Keratinocyte (primary cell): ENCODE data around the gene MRPS7. TPM values are rescaled to one million over a fixed set of nuclear protein-coding genes. Genes with fewer than 3 reads are reported as not detected.

Experiments
- DNase-seq: peaks from one replicate; pipeline ENCODE4 v3.0.0-alpha.2; 2011; ENCODE audit warnings: low read depth, missing footprints, low spot score
- FAIRE-seq: peaks from 2 replicates; lab custom pipeline; 2011; peaks lifted over from hg19 to GRCh38; lab: Jason Lieb, UNC
- H2AFZ ChIP-seq: 2 replicates; pipeline ENCODE4 v1.6.0; 2012; ENCODE audit warnings: low read length, control low read depth, inconsistent platforms; ENCODE audit not compliant: control insufficient read depth
- H3K27ac ChIP-seq: 2 replicates; pipeline ENCODE4 v1.5.1; 2011; ENCODE audit warnings: low read length; ENCODE audit not compliant: control insufficient read depth, insufficient read depth
- H3K27me3 ChIP-seq: 3 replicates; pipeline ENCODE4 v1.6.0; 2011; ENCODE audit warnings: low read length; ENCODE audit not compliant: control insufficient read depth, insufficient read depth; ENCODE audit errors: extremely low read depth
- H3K36me3 ChIP-seq, 2 experiments: 2 replicates in 1 of 2; 3 replicates in 1 of 2; pipeline ENCODE4 v1.5.1; 2011; ENCODE audit warnings: low read length in 2 of 2, mild to moderate bottlenecking in 1 of 2; ENCODE audit not compliant: control insufficient read depth in 2 of 2, insufficient read depth in 2 of 2; ENCODE audit errors: extremely low read depth in 1 of 2
- H3K4me1 ChIP-seq: 3 replicates; pipeline ENCODE4 v1.5.1; 2011; ENCODE audit warnings: low read length; ENCODE audit not compliant: control insufficient read depth, insufficient read depth; ENCODE audit errors: extremely low read depth
- H3K4me2 ChIP-seq: 3 replicates; pipeline ENCODE4 v1.6.0; 2011; ENCODE audit warnings: low read depth, low read length; ENCODE audit not compliant: control insufficient read depth, insufficient read depth; ENCODE audit errors: extremely low read depth
- H3K4me3 ChIP-seq, 3 experiments: fragments of 200-600 bp in 1 of 3; sonication (generic) in 1 of 3; 2 replicates in 2 of 3; 3 replicates in 1 of 3; pipeline ENCODE4 v1.5.1; 2011 to 2016; ENCODE audit warnings: low read length in 3 of 3, mild to moderate bottlenecking in 3 of 3, control low read depth in 2 of 3, inconsistent platforms in 1 of 3, low read depth in 1 of 3, mixed read lengths in 1 of 3, mixed run types in 1 of 3, moderate library complexity in 1 of 3; ENCODE audit not compliant: control insufficient read depth in 2 of 3, insufficient read depth in 2 of 3; ENCODE audit errors: extremely low read depth in 1 of 3
- H3K79me2 ChIP-seq: 2 replicates; pipeline ENCODE4 v1.6.0; 2012; ENCODE audit warnings: low read length; ENCODE audit not compliant: control insufficient read depth, insufficient read depth
- H3K9ac ChIP-seq: 3 replicates; pipeline ENCODE4 v1.6.0; 2011; ENCODE audit warnings: low read length; ENCODE audit not compliant: control insufficient read depth, insufficient read depth; ENCODE audit errors: extremely low read depth
- H3K9me1 ChIP-seq: 3 replicates; pipeline ENCODE4 v1.6.0; 2011; ENCODE audit warnings: low read length; ENCODE audit not compliant: control insufficient read depth, insufficient read depth; ENCODE audit errors: extremely low read depth
- H3K9me3 ChIP-seq: 2 replicates; pipeline ENCODE4 v1.5.1; 2012; ENCODE audit warnings: low read depth, low read length; ENCODE audit not compliant: control insufficient read depth
- H4K20me1 ChIP-seq: 3 replicates; pipeline ENCODE4 v1.6.0; 2011; ENCODE audit warnings: low read length; ENCODE audit not compliant: control insufficient read depth, insufficient read depth; ENCODE audit errors: extremely low read depth
- EZH2 ChIP-seq: IDR thresholded peaks from one replicate; pipeline ENCODE4 v1.6.1; 2012; ENCODE audit warnings: inconsistent platforms, mild to moderate bottlenecking, low read length, moderate library complexity
- dilution Hi-C: fragments of 300-500 bp; cut with MboI; formaldehyde crosslinking; loops from one replicate; pipeline ENCODE4 v1.7.0; 2020; ENCODE audit warnings: low sequenced_read_pairs; ENCODE audit not compliant: extremely low pct_ligation_motif_present
- polyA plus RNA-seq, 5 experiments: library from polyadenylated mRNA; depleted of rRNA in 3 of 5; stranded (reverse) in 3 of 5; stranded (forward) in 1 of 5; unstranded in 1 of 5; fragments of >200 nt; gene quantifications; 1 replicate in 1 of 5; 2 replicates in 3 of 5; 3 replicates in 1 of 5; pipeline versions ENCODE4 v1.2.1 to v1.2.3, GENCODE V29; 2011 to 2012; ENCODE audit warnings: missing spikeins in 2 of 5, low read depth in 1 of 5, low replicate concordance in 1 of 5
- TF ChIP-seq, protein P1 (sequence below), 3 experiments: IDR thresholded peaks in 1 of 3; conservative IDR thresholded peaks in 1 of 3; optimal IDR thresholded peaks in 1 of 3; 2 replicates in 2 of 3; 3 replicates in 1 of 3; pipeline versions ENCODE3 to v1.5.1; 2011; ENCODE audit warnings: low read length in 3 of 3, mild to moderate bottlenecking in 3 of 3, moderate library complexity in 2 of 3, control low read depth in 1 of 3, inconsistent platforms in 1 of 3; ENCODE audit not compliant: insufficient read depth in 2 of 3; ENCODE audit errors: extremely low read depth in 1 of 3

Gene MRPS7
- polyA plus RNA-seq, 1 donor (not counting 4 experiments of a cell fraction or from before 2014, with no cell fraction given), result 79.0 TPM

DNA sequence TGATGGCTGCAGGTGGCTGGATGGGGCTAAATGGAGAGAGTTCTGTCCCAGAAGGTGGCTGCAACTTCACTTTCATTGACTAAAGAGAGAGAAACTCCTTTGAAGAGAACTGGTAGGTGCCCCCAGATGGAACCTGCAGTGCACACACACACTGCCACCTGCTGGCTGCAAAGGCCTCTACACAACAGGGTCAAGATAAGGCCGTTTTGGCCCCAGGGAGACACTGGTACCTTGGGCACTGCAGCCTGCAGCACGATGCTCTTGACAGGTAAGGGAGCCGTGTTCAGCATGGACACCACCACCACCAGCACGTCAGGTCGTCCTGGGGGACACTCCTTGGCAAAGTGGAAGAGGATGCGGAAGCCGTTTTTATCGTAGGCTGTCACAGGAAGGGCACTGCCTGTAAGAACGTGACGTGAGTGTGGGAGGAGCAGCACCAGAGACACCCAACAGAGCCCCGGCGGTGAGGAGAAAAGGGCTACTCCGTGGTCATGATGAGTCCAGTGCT, 22.9 kb upstream of the MRPS7 start:
- no peak overlapping the region for H3K27ac ChIP-seq
- H3K9me1 ChIP-seq, result no peaks in the 10 kb centered on the region
- no peak overlapping the region for H2AFZ ChIP-seq
- DNase-seq (peak; percentile 15), FAIRE-seq (peak; percentile 17)
- H3K4me2 ChIP-seq, result no peak overlapping the region
- peaks cover 58 to 75% of the 10 kb centered on the region in 2 experiments for H3K36me3 ChIP-seq
- H3K79me2 ChIP-seq, result no peaks in the 10 kb centered on the region
- H3K4me3 ChIP-seq, result no peak overlapping the region
- no peaks in the 10 kb centered on the region for H3K9me3 ChIP-seq
- TF ChIP-seq, protein P1, sequence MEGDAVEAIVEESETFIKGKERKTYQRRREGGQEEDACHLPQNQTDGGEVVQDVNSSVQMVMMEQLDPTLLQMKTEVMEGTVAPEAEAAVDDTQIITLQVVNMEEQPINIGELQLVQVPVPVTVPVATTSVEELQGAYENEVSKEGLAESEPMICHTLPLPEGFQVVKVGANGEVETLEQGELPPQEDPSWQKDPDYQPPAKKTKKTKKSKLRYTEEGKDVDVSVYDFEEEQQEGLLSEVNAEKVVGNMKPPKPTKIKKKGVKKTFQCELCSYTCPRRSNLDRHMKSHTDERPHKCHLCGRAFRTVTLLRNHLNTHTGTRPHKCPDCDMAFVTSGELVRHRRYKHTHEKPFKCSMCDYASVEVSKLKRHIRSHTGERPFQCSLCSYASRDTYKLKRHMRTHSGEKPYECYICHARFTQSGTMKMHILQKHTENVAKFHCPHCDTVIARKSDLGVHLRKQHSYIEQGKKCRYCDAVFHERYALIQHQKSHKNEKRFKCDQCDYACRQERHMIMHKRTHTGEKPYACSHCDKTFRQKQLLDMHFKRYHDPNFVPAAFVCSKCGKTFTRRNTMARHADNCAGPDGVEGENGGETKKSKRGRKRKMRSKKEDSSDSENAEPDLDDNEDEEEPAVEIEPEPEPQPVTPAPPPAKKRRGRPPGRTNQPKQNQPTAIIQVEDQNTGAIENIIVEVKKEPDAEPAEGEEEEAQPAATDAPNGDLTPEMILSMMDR (optimal IDR thresholded peaks at IDR 0.05 in 1 of 3, IDR thresholded peaks at IDR 0.05 in 1 of 3, conservative IDR thresholded peaks at IDR 0.05 in 1 of 3; ENCODE audit: extremely low read depth in 1 of 3, insufficient read depth in 2 of 3, low read length in 3 of 3), result peak; percentile 85 to 92 (median 91)
- TF ChIP-seq EZH2, result no peak
- no peak overlapping the region for H3K9ac ChIP-seq
- dilution Hi-C loops, result no loop called here
- no peaks in the 10 kb centered on the region for H3K27me3 ChIP-seq
- H4K20me1 ChIP-seq, result peaks cover 9% of the 10 kb centered on the region
- H3K4me1 ChIP-seq, result no peaks in the 10 kb centered on the region

DNA sequence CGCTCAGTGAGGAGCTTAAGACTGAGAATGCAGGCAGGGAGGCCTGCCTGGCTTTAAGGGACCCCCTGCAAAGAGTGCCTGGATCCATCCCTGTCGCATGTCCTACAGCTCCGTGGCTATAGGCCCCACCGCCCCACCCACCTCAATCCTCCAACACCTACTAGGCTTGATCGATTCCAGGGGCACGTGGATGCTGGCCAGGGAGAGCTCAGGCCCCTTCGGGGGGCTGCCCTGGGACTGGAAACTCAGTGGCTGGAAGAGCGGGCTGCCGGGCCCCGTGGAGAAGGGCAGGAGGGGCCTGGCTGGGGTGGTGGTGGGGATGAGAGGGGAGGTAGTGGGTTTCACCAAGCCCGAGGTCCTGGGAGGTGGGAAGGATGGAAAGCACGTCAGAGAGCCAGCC, 22.5 kb upstream of the MRPS7 start:
- Histone ChIP-seq H2AFZ (no peak overlapping the region), H3K9me1 (no peaks in the 10 kb centered on the region), H3K36me3 (peaks cover 60 to 79% of the 10 kb centered on the region in 2 experiments), H3K4me3 (no peak overlapping the region), H4K20me1 (peaks cover 9% of the 10 kb centered on the region), H3K9me3 (no peaks in the 10 kb centered on the region), H3K27me3 (no peaks in the 10 kb centered on the region), H3K9ac (no peak overlapping the region), H3K27ac (no peak overlapping the region), H3K4me1 (no peaks in the 10 kb centered on the region), H3K79me2 (no peaks in the 10 kb centered on the region), H3K4me2 (no peak overlapping the region)
- TF ChIP-seq, protein P1 (optimal IDR thresholded peaks at IDR 0.05 in 1 of 3, IDR thresholded peaks at IDR 0.05 in 1 of 3, conservative IDR thresholded peaks at IDR 0.05 in 1 of 3; ENCODE audit: extremely low read depth in 1 of 3, insufficient read depth in 2 of 3, low read length in 3 of 3), result no peak
- no peak for TF ChIP-seq EZH2
- dilution Hi-C loops, result no loop called here
- DNase-seq, result no peak
- no peak for FAIRE-seq
